Measurements from ENCODE around the gene GNAZ.

The GNAZ gene

GRCh38 chr22:23161029-23161428 lies 90.7 kb downstream of the GNAZ start:
- DNase-seq = no peak

- DNase-seq = no peak
Observed at GRCh38 chr22:23161574-23161973, 91.3 kb downstream of the GNAZ start.

- DNase-seq = no peak
Observed at GRCh38 chr22:23163665-23164064, 93.3 kb downstream of the GNAZ start.

DNA sequence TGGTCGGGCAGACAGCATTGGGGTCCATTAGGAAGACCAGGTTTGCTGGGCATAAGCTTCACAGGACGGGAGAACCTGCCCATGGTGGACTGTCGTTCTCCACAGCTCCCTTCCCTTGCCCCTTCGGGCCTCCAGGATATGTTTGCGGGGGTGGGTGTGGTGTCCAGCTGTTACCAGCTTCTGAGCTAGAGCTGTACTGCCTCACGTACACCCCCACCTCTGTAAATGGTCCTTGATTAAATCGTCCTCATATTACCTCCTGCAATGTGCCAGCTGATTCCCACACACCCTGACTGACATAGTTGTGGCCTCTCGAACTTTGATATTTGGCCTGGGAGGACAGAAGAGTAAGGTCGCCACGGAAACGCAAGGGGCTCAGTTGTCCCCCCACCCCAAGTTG lies 93.8 kb downstream of the GNAZ start:
- DNase-seq = no peak

DNA sequence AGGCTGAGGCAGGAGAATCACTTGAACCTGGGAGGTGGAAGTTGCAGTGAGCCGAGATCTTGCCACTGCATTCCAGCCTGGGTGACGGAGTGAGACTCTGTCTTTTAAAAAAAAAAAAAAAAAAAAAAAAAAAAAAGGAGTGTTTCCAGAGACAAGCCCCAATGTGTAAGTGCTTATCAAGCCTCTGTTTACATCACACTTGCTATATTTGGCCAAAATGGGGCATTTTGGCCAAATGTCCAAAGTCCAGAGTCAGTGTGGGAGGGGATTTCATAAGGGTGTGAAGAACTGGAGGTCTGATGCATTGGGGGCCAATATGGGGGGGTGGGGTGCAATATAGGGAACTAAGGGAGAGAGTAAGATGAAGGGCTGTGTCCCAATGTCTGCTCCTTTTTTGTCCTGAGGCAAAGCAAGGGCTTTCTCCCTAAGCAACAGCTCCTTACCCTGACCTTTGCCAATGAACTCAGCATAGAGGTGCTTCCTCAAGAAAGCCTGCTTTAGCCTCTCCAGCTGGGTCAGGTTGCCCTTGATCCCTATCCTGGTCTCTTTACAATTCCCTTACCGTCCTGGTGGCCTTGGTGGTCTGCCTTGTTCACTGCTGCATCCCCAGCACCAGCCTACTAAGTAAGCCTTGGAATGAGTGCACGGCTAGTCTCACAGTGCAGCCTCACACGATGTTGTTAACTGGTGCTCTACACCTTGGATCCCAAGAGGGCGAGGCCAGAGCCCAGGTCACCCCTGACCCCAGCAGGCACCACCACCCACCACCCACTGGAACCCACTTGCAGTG lies 95.9 kb downstream of the GNAZ start:
- no peak for DNase-seq

DNA sequence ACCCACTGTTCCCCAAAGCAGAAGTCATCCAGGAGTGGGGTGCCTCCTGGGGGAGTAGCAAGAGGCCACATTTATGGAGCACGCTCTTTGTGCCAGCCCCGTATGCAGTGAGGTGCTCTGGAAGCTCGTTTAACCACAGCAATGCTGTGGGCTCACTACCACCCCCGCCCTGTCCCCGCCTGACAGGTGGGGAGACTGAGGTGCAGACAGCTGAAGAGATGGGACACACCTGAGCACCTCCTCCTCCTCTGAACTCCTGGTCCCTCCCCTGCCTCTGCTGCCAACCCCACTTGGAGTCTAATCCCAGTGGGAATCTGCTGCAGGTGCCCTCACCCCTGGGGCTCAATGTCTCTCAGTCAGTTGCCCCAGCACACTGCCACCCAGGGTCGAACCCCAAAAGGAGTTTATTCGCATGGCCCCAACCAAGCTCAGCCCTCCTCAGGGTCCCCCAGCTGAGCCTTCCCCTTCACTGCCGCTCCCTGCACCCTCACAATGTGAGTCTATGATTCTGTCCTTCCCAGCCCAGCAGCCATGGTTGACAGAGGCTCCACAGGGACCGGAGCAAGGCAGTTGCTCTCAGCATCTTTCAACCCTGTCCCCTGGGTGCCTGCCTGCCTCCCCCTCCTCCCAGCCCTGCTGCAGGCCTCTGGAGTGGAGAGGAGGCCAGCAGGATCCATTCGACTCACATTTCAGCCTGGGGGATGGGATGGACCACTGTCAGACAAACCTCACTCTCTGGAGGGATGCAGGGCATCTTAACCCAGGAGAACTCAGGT lies 96.7 kb downstream of the GNAZ start:
- DNase-seq = no peak

GRCh38 chr22:23168391-23169042 lies 98.2 kb downstream of the GNAZ start:
- DNase-seq = no peak

- no peak for DNase-seq
Observed at GRCh38 chr22:23169043-23169406, 98.7 kb downstream of the GNAZ start.
